ENCODE data around the gene CHD1.
"Not testable (repeated sequence)": the region's sequence is repeated elsewhere in the genome, so short reads cannot be mapped to it uniquely, and the experiment has no call there.

The CHD1 gene

GRCh38 chr5:98928873-98929709, at the start of gene CHD1:
Gene CHD1 (minus strand): TSS chr5:98929007. CDS start chr5:98926386, 2,621 bp downstream.
- peak; percentile 84 for DNase-seq

DNA sequence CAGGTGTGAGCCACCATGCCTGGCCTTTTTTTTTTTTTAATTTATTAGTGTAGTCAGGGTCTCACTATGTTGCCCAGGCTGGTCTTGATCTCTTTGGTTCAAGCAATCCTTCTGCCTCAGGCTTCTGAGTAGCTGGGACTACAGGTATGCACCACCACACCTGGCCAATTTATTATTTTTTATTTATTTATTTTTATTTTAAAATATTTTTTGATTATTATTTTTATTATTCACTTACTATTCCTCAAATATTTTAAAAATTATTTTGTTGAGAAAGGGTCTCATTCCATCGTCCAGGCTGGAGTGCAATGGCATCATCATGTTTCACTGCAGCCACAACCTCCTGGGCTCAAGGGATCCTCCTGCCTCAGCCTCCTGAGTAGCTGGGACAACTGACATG, 49.7 kb upstream of the CHD1 start:
- no peak for DNase-seq

GRCh38 chr5:98977723-98978122, 48.9 kb upstream of the CHD1 start:
- no peak for DNase-seq

DNA sequence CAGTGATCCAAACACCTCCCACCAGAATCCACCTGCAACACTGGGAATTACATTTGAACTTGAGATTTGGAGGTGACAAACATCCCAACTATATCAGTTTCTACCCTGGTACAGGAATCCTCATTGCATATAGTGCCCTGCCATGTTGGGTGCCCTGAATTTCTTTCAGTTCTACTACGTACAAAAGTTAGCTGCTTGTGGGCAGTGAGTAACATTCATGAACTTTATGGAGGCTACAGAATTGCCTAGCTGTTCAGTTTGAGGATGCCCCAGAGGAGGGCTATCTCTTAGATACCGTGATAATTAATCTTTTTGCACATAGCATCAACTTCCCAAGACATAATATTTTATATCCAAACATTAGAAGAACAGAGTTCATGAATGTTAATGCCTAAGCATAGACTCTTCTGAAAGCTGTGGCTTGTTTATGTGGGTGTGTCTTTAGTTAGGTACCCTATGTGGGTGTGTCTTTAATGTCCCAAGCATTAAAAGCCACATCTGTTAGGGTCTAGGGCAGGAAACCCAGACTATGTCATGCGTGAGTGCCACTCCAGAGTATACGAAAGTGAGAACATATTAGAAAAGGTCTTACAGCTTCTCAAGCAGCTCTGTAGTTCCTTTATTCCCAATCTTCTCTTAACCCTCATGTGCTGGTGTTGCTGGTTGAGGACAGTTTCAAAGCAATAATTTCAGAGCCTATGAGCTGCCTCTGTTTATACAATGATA, 47.0 kb upstream of the CHD1 start:
- DNase-seq = no peak

GRCh38 chr5:98975223-98975622, 46.4 kb upstream of the CHD1 start:
- DNase-seq = no peak

- no peak for DNase-seq
These were observed 40.6 kb upstream of the CHD1 start for GRCh38 chr5:98969400-98969799.

GRCh38 chr5:98968056-98968564, 39.3 kb upstream of the CHD1 start:
- DNase-seq = no peak

GRCh38 chr5:98965226-98965625, 36.4 kb upstream of the CHD1 start:
- no peak for DNase-seq

DNA sequence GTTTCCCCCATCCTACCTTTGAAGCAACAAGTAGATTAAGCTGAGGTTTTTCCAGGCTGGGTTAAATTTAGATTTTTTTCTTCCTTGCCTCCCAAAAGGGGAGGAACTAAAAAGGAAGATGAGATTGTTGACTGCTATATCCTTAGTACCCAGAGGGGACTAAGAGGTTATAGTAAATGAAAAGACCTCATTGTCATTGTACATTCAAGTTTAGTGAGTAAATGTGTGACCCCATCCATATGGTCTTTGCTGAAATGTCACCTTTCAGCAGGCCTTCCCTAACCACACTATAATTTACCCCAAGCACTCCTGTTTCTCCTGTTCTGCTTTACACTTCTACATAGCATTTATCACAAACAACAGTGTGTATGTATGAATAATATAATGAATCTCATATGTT, 35.8 kb upstream of the CHD1 start:
- no peak for DNase-seq

- no peak for DNase-seq
These were observed 34.2 kb upstream of the CHD1 start for GRCh38 chr5:98963019-98963418.

GRCh38 chr5:98962587-98962986, 33.8 kb upstream of the CHD1 start:
- no peak for DNase-seq

GRCh38 chr5:98961665-98962344, 33.0 kb upstream of the CHD1 start:
- no peak for DNase-seq

GRCh38 chr5:98957307-98957706, 28.5 kb upstream of the CHD1 start:
- no peak for DNase-seq

DNA sequence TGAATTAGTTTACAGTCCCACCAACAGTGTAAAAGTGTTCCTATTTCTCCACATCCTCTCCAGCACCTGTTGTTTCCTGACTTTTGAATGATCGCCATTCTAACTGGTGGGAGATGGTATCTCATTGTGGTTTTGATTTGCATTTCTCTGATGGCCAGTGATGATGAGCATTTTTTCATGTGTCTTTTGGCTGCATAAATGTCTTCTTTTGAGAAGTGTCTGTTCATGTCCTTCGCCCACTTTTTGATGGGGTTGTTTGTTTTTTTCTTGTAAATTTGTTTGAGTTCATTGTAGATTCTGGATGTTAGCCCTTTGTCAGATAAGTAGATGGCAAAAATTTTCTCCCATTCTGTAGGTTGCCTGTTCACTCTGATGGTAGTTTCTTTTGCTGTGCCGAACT, 27.1 kb upstream of the CHD1 start:
- not testable (repeated sequence) for DNase-seq

DNA sequence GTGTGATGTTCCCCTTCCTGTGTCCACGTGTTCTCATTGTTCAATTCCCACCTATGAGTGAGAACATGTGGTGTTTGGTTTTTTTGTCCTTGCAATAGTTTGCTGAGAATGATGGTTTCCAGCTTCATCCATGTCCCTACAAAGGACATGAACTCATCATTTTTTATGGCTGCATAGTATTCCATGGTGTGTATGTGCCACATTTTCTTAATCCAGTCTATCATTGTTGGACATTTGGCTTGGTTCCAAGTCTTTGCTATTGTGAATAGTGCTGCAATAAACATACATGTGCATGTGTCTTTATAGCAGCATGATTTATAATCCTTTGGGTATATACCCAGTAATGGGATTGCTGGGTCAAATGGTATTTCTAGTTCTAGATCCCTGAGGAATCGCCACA, 26.7 kb upstream of the CHD1 start:
- DNase-seq = not testable (repeated sequence)

DNA sequence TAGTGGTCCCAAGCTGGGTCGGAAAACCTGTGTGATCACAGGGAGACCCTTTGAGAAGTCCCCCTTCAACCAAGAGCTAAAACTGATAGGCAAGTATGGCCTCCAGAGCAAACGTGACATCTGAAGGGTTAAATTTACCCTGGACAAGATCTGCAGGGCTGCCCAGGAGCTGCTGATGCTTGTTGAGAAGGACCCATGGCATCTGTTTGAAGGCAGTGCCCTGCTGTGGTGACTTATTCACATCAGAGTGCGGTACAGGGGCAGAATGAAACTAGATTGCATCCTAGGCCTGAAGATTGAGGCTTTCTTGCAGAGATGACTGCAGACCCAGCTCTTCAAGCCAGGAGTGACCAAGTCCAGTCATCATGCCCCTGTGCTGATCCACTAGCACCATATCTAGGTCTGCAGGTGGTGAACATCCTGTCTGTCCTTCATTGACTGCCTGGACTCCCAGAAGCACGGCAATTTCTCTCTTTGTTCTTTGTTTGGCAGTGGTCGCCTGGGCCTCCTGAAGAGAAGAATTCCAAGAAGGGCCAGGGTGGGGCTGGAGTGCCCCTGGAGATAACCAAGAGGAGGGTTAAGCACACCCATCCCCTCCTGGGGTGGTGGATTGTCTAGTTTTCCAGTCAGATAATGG, 25.7 kb upstream of the CHD1 start:
- no peak for DNase-seq

DNA sequence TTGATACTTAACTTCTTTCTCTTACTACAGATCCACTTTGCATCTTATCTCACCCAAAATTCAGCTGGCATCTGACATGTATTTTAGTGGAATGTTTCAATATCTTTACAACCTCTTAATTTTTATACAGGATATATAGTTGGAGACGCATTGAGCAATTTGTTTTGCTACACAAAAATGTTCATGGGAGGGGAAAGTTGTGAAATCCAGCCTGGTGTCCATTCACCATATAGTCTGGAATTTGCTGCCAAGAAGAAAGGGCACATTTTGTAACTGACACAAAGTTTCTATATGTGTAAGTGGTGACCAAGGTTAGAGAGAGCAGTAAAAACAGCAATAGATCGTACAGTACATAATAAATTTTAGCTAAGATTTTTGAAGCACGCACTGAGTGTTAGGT, 14.0 kb upstream of the CHD1 start:
- DNase-seq = no peak

GRCh38 chr5:98941131-98941883, 12.5 kb upstream of the CHD1 start:
- no peak for DNase-seq

DNA sequence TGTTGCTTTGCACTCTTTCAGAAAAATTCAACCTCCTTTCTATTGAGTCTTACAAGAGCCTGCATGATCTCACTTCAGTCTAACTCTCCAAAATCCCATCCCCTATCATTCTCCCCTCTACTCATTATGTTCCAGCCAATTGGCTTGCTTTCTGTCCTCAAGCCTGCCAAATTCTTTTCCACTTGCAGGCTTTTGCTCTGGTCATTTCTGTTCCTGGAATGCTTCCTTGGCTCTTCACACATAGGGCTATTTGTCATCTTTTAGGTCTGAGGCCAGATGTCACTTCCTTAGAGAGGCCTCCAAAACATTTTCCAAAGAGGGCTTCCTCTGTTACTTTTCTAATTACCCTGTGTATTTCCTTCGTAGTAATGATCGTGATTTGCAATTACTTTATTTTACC, 11.8 kb upstream of the CHD1 start:
- no peak for DNase-seq

- DNase-seq = no peak
These were observed 9.7 kb upstream of the CHD1 start for GRCh38 chr5:98938464-98938863.

- DNase-seq = no peak
These were observed 8.3 kb upstream of the CHD1 start for GRCh38 chr5:98936948-98937715.

- DNase-seq = no peak
These were observed 6.4 kb upstream of the CHD1 start for GRCh38 chr5:98935206-98935605.

All from NCI-H1105 treated with DMSO at 0.1 percent for 48 hours (cell line).